HL-60 (cell line): ENCODE data around the gene ARV1.

Experiments
- POLR2AphosphoS5 ChIP-seq: IDR thresholded peaks from 2 replicates; pipeline ENCODE4 v1.6.1; 2012; ENCODE audit warnings: low read depth
- TF ChIP-seq, protein P1 (sequence below): IDR thresholded peaks from one replicate; pipeline ENCODE4 v1.5.1; 2011; ENCODE audit warnings: low read length, control low read depth, inconsistent platforms; ENCODE audit not compliant: insufficient read depth

DNA sequence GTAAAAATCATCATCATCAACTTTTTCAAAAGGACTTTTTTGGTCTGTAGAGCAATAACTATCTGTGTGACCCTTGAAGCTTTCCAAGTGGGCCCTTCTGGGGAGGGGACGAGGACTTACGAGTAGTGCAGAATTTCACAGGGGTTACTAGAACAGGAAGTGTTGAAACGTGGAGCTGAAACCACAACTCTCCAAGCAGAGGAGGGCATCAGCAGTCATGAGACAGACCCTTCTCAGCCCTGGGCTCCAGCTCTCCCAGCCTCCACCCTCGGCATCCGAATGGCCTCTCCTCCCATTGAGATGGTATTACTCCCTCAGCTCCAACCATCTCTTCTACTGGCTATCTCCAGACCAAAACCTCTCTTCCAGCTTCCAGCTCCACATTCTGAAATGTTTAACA, 57.5 kb downstream of the ARV1 start:
- TF ChIP-seq, protein P1, sequence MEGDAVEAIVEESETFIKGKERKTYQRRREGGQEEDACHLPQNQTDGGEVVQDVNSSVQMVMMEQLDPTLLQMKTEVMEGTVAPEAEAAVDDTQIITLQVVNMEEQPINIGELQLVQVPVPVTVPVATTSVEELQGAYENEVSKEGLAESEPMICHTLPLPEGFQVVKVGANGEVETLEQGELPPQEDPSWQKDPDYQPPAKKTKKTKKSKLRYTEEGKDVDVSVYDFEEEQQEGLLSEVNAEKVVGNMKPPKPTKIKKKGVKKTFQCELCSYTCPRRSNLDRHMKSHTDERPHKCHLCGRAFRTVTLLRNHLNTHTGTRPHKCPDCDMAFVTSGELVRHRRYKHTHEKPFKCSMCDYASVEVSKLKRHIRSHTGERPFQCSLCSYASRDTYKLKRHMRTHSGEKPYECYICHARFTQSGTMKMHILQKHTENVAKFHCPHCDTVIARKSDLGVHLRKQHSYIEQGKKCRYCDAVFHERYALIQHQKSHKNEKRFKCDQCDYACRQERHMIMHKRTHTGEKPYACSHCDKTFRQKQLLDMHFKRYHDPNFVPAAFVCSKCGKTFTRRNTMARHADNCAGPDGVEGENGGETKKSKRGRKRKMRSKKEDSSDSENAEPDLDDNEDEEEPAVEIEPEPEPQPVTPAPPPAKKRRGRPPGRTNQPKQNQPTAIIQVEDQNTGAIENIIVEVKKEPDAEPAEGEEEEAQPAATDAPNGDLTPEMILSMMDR, result no peak
- TF ChIP-seq POLR2AphosphoS5, result no peak
